ENCODE measurements around the gene SH2D5. TPM values are rescaled to one million over a fixed set of nuclear protein-coding genes. Genes with fewer than 3 reads are reported as not detected.

Gene SH2D5
- polyA plus RNA-seq (ENCODE audit: insufficient read length): 0.86 TPM
- long read RNA-seq, donor 1: 0 reads
- long read RNA-seq, donor 2: 0 reads
- long read RNA-seq, donor 3: 0 reads
- long read RNA-seq, donor 4: 0 reads
- long read RNA-seq, donor 5: 0 reads
- long read RNA-seq, donor 6: 0 reads
- long read RNA-seq, donor 7: 0 reads
- long read RNA-seq, donor 8: 0 reads

- peak; percentile 67 for DNase-seq
These were observed at the start of gene SH2D5 for GRCh38 chr1:20732588-20733359. Gene SH2D5, minus strand, starts transcription at chr1:20732703. Its CDS starts 4,659 bp downstream, at chr1:20728044.

DNA sequence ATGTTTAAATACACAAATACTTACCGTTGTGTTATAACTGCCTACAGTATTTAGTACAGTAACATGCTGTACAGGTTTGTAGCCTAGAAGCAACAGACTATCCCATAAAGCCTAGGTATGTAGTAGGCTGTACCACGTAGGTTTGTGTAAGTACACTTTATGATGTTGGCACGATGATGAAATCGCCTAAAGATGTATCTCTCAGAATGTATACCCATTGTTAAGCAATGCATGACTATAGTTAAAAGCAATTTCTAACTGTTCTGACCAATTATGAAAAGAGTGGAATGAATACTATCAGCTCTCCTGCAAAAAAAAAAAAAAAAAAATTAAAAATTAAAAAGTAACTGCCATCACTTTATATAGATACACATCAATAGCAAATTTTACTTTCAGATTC, 43.2 kb upstream of the SH2D5 start:
- no peak for DNase-seq

- no peak for DNase-seq
These were observed 39.3 kb upstream of the SH2D5 start for GRCh38 chr1:20771780-20772179.

DNA sequence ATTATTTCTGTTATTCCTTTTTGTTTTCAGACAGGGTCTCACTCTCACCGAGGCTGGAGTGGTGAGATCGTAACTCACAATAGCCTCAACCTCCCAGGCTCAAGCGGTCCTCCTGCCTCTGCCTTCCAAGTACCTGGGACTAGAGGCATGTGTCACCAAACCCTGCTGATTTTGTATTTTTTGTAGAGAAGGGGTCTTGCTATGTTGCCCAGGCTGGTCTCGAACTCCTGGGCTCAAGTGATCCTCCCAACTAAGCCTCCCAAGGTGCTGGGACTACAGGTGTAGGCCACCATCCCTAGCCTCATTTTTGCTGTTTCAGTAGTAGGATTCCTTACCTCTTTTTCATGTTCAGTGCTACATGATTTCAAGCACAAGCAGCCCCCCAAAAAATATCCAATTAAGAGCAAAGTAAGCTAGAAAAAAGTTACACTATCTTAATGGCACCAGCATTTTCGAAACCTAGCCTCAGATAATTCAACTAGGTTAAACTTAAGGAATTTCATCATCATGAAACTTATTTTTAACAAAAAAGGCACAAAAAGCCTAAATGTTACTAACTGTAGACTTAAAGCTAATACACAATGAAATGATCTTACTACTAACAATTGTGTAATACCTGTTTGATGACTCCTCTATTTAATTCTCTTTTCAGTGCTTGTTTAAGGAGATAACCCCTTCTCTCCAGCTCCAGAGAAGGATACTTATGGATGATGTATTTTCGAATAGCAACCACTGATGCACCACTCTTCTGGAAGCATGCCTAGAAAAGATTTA, 38.0 kb upstream of the SH2D5 start:
- DNase-seq: no peak

GRCh38 chr1:20767271-20767670, 34.8 kb upstream of the SH2D5 start:
- no peak for DNase-seq

- no peak for DNase-seq
These were observed 30.9 kb upstream of the SH2D5 start for GRCh38 chr1:20763417-20763816.

DNA sequence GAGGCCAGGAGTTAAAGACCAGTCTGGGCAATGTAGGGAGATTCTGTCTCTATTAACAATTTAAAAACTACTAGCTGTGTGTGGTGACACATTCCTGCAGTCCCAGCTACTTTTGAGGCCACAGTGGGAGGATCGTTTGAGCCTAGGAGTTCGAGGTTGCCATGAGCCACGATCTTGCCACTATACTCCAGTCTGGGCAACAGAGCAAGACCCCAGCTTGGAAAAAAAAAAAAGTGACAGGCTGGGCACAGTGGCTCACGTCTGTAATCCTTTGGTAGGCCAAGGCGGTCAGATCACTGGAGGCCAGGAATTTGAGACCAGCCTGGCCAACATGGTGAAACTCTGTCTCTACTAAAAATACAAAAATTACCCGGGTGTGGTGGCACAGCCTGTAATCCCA, 27.8 kb upstream of the SH2D5 start:
- no peak for DNase-seq

GRCh38 chr1:20753589-20753988, 21.1 kb upstream of the SH2D5 start:
- DNase-seq: no peak

GRCh38 chr1:20751462-20751990, 19.0 kb upstream of the SH2D5 start:
- no peak for DNase-seq

- DNase-seq: no peak
These were observed 10.2 kb upstream of the SH2D5 start for GRCh38 chr1:20742671-20743070.

GRCh38 chr1:20740781-20741180, 8.3 kb upstream of the SH2D5 start:
- no peak for DNase-seq

GRCh38 chr1:20739225-20739624, 6.7 kb upstream of the SH2D5 start:
- no peak for DNase-seq

- no peak for DNase-seq
These were observed 3.1 kb upstream of the SH2D5 start for GRCh38 chr1:20735581-20736111.

GRCh38 chr1:20733360-20733975, 965 bp upstream of the SH2D5 start:
- DNase-seq: no peak

- peak; percentile 78 for DNase-seq
These were observed 374 bp downstream of the SH2D5 start for GRCh38 chr1:20732071-20732587.

DNA sequence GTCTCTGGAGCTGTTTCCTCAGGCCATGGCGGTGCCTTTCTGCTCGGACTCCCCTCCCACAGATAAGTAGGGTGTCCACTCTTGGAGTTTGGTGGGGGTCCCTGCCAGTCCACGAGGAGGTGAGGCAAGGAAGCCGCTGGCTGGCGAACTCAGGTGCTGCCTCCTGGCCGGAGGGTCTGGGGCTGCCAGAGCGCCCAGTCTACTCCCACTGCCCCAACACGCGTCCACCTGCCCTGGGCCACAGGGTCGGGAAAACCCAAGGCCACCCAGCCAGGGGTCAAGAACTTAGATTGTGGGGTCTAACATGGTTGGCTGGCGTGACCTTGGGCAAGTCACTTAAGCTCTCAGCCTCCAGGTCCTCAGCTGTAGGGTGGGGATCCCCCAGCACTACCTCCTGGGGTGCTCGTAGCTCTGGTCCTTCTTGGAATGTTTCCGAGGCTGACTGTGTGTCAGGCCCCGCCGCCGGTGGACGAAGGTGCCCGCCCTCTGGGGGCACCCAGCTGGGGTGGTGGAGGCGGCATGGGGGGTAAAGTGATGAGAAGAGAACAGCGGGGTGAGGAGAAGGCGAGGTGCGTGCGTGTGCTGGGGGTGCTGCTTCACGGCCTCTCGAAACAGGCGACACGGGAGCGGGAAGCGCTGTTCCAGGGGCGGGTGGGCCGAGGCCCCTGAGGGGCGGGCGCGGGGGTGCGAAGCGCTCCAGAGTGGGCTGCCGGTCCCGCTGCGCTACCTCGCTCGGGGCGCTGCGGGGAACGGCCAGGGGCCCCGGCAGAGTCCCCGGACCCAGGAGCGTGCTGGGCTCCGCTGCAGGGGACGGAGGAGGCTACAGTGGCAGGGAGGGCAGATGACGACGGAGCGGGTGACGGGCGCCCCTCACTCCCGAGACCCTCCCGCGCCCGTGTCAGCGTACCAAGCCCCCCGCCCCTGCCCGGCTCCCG, 1.2 kb downstream of the SH2D5 start:
- DNase-seq: no peak

GRCh38 chr1:20730690-20731056, 1.8 kb downstream of the SH2D5 start:
- DNase-seq: no peak

- DNase-seq: no peak
These were observed 2.4 kb downstream of the SH2D5 start for GRCh38 chr1:20729990-20730689.

- DNase-seq: no peak
These were observed 3.2 kb downstream of the SH2D5 start for GRCh38 chr1:20729155-20729931.
